GM12878 (cell line): ENCODE measurements around the gene PTPRN2. TPM values are rescaled to one million over a fixed set of nuclear protein-coding genes. Genes with fewer than 3 reads are reported as not detected.
"Not testable (repeated sequence)": the region's sequence is repeated elsewhere in the genome, so short reads cannot be mapped to it uniquely, and the experiment has no call there.

Source experiments
- ATAC-seq: fragments of 200-7000 bp; cut with Tn5 transposase; 3 replicates; pipeline ENCODE4 v1.9.1; 2020; ENCODE audit warnings: mild to moderate bottlenecking, moderate library complexity
- BruUV-seq: library from RNA; stranded (reverse); fragments of 400-500 nt; replicated peaks from 2 replicates; lab custom pipeline; 2021; lab: Mats Ljungman, UMichigan
- CTCF ChIA-PET: fragments of 300-600 bp; sonication (Branson Sonifier 250); formaldehyde crosslinking; extraction: SDS; loops from one replicate; lab custom pipeline; 2021; ENCODE audit warnings: inconsistent platforms; lab: Yijun Ruan, JAX
- POLR2A ChIA-PET: fragments of 350-600 bp; formaldehyde crosslinking; extraction: SDS; loops from one replicate; lab custom pipeline; 2021; ENCODE audit warnings: inconsistent platforms; lab: Charles Lee
- RAD21 ChIA-PET: fragments of 300-600 bp; sonication (Branson Sonifier 250); formaldehyde crosslinking; loops from one replicate; lab custom pipeline; 2023; ENCODE audit warnings: antibody characterized with exemption; ENCODE audit not compliant: unreplicated experiment; lab: Charles Lee
- SMC1A ChIA-PET: fragments of 300-600 bp; sonication (Branson Sonifier 250); formaldehyde crosslinking; loops from one replicate; lab custom pipeline; 2023; ENCODE audit not compliant: unreplicated experiment, uncharacterized antibody; lab: Charles Lee
- DNase-seq: peaks from one replicate; pipeline ENCODE4 v3.0.0-alpha.2; 2011; ENCODE audit warnings: low read depth, low spot score
- FAIRE-seq: peaks from 3 replicates; lab custom pipeline; 2011; peaks lifted over from hg19 to GRCh38; lab: Jason Lieb, UNC
- H2AFZ ChIP-seq: 2 replicates; pipeline ENCODE4 v1.6.0; 2011; ENCODE audit warnings: low read depth, low read length, control low read depth; ENCODE audit not compliant: control insufficient read depth
- H3K27ac ChIP-seq: 2 replicates; pipeline ENCODE4 v1.5.1; 2011; ENCODE audit warnings: control low read depth; ENCODE audit not compliant: control insufficient read depth, insufficient read depth
- H3K27me3 ChIP-seq, 2 experiments: replicated peaks in 1 of 2; 2 replicates each; pipeline versions ENCODE4 v1.6.0 to v1.6.1; 2011; ENCODE audit warnings: low read length in 1 of 2; ENCODE audit not compliant: control insufficient read depth in 2 of 2, insufficient read depth in 2 of 2
- H3K36me3 ChIP-seq, 2 experiments: 2 replicates each; pipeline ENCODE4 v1.5.1; 2011; ENCODE audit warnings: low read length in 1 of 2; ENCODE audit not compliant: control insufficient read depth in 2 of 2, insufficient read depth in 2 of 2
- H3K4me1 ChIP-seq: 2 replicates; pipeline ENCODE4 v1.6.1; 2011; ENCODE audit warnings: mild to moderate bottlenecking, low read length, moderate library complexity, mixed read lengths; ENCODE audit not compliant: control insufficient read depth, insufficient read depth
- H3K4me2 ChIP-seq: 2 replicates; pipeline ENCODE4 v1.6.0; 2011; ENCODE audit warnings: control low read depth; ENCODE audit not compliant: control insufficient read depth, insufficient read depth
- H3K4me3 ChIP-seq: fragments of 200-600 bp; sonication (generic); 2 replicates; pipeline ENCODE4 v1.5.1; 2016
- H3K79me2 ChIP-seq: 2 replicates; pipeline ENCODE4 v1.6.0; 2011; ENCODE audit warnings: low read length; ENCODE audit not compliant: control insufficient read depth, insufficient read depth
- H3K9ac ChIP-seq: 2 replicates; pipeline ENCODE4 v1.8.0; 2011; ENCODE audit warnings: low read length, control low read depth, mixed read lengths; ENCODE audit not compliant: control insufficient read depth, insufficient read depth
- H3K9me3 ChIP-seq: replicated peaks from 3 replicates; pipeline ENCODE4 v1.5.1; 2011; ENCODE audit warnings: mild to moderate bottlenecking, low read length; ENCODE audit not compliant: control insufficient read depth, insufficient read depth
- H4K20me1 ChIP-seq: 2 replicates; pipeline ENCODE4 v1.6.0; 2011; ENCODE audit not compliant: control insufficient read depth, insufficient read depth
- SRF ChIP-seq, 2 experiments: IDR thresholded peaks; 2 replicates each; pipeline ENCODE4 v1.6.1; 2011; ENCODE audit warnings: low read depth in 2 of 2, low read length in 2 of 2, mild to moderate bottlenecking in 1 of 2, moderate library complexity in 1 of 2
- WGBS: methylation state at CpG from one replicate; pipeline ENCODE4 v1.1.6; 2016; ENCODE audit warnings: low lambda C conversion rate; ENCODE audit not compliant: insufficient replicate concordance, insufficient coverage; ENCODE audit errors: missing lambda C conversion rate; 5-methylcytosine and 5-hydroxymethylcytosine counted together
- in situ Hi-C: fragments of 300-500 bp; cut with MboI; formaldehyde crosslinking; loops from 9 replicates; pipeline ENCODE4 v1.14.3; 2018; ENCODE audit warnings: mixed read lengths
- intact Hi-C: fragments of 100-400 bp; cut with micrococcal nuclease; formaldehyde crosslinking; loops from one replicate; pipeline ENCODE4 v1.14.2; 2022; ENCODE audit not compliant: unreplicated experiment
- polyA plus RNA-seq, 11 experiments: library from polyadenylated mRNA; depleted of rRNA in 4 of 11; unstranded in 6 of 11; stranded (reverse) in 5 of 11; fragments of >200 nt; fragmentation: Nextera tagmentation in 4 of 11; fragmentation: Illumina TruSeq in 1 of 11; extraction: Ambion mirVana in 4 of 11; extraction: Trizol in 1 of 11; gene quantifications; 1 replicate in 1 of 11; 2 replicates in 10 of 11; pipeline versions ENCODE4 v1.2.1 to v1.2.3, GENCODE V29; 2011 to 2016; ENCODE audit warnings: inconsistent platforms in 2 of 11, missing spikeins in 2 of 11, low read depth in 1 of 11
- total RNA-seq, 4 experiments: library from RNA; depleted of rRNA in 3 of 4; stranded (reverse); fragments of >200 nt in 3 of 4; fragmentation: Illumina TruSeq in 1 of 4; extraction: Trizol in 1 of 4; gene quantifications; 2 replicates each; pipeline versions ENCODE4 v1.2.1 to v1.2.3, GENCODE V29; 2013 to 2021
- TF ChIP-seq, protein P1 (sequence below): fragments of 450-650 bp; IDR thresholded peaks from 2 replicates; pipeline ENCODE4 v1.6.1; 2017; ENCODE audit warnings: mild to moderate bottlenecking, moderate library complexity

PTPRN2 gene
- total and polyA plus RNA-seq, 10 of the 15 experiments (the other 5 are each of a cell fraction or from before 2014, with no cell fraction given) = 5.4 TPM; not detected in 9

DNA sequence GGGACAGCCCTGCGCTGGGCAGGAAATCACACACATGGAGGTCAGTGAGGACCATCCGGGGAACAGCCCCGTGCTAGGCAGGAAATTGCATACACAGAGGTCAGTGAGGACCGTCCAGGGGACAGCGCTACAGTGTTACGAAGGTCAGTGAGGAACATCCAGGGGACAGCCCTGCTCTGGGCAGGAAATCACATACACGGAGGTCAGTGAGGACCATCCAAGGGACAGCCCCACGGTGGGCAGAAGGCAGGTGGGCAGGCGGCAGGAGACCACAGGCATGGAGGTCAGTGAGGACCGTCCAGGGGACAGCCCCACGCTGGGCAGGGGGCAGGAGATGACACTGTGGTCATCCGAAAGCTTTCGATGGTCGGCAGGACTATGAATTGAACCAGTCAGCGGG is 79.7 kb downstream of the PTPRN2 start:
- ATAC-seq (no peak), FAIRE-seq (no peak), DNase-seq (no peak)
- 65% methylated on average over 14 of the region's 15 CpGs for WGBS
- in situ Hi-C loops = no loop called here
- Histone ChIP-seq H4K20me1 (no peaks in the 10 kb centered on the region), H3K9ac (no peak overlapping the region), H3K4me1 (no peaks in the 10 kb centered on the region), H3K79me2 (no peaks in the 10 kb centered on the region), H3K4me3 (no peak overlapping the region), H3K36me3 (no peaks in the 10 kb centered on the region), H2AFZ (no peak overlapping the region), H3K27ac (no peak overlapping the region), H3K27me3 (no peaks in the 10 kb centered on the region), H3K4me2 (no peak overlapping the region), H3K9me3 (peaks cover 3% of the 10 kb centered on the region)
- intact Hi-C loops = no loop called here
- ChIA-PET RAD21 (no interaction called here), SMC1A (no interaction called here), CTCF (no interaction called here), POLR2A (no interaction called here)
- no TSS peak for BruUV-seq
- TF ChIP-seq, protein P1, sequence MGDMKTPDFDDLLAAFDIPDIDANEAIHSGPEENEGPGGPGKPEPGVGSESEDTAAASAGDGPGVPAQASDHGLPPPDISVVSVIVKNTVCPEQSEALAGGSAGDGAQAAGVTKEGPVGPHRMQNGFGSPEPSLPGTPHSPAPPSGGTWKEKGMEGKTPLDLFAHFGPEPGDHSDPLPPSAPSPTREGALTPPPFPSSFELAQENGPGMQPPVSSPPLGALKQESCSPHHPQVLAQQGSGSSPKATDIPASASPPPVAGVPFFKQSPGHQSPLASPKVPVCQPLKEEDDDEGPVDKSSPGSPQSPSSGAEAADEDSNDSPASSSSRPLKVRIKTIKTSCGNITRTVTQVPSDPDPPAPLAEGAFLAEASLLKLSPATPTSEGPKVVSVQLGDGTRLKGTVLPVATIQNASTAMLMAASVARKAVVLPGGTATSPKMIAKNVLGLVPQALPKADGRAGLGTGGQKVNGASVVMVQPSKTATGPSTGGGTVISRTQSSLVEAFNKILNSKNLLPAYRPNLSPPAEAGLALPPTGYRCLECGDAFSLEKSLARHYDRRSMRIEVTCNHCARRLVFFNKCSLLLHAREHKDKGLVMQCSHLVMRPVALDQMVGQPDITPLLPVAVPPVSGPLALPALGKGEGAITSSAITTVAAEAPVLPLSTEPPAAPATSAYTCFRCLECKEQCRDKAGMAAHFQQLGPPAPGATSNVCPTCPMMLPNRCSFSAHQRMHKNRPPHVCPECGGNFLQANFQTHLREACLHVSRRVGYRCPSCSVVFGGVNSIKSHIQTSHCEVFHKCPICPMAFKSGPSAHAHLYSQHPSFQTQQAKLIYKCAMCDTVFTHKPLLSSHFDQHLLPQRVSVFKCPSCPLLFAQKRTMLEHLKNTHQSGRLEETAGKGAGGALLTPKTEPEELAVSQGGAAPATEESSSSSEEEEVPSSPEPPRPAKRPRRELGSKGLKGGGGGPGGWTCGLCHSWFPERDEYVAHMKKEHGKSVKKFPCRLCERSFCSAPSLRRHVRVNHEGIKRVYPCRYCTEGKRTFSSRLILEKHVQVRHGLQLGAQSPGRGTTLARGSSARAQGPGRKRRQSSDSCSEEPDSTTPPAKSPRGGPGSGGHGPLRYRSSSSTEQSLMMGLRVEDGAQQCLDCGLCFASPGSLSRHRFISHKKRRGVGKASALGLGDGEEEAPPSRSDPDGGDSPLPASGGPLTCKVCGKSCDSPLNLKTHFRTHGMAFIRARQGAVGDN = no peak
- no peak for TF ChIP-seq SRF (IDR thresholded peaks at IDR 0.05; ENCODE audit: low read depth in 2 of 2, low read length in 2 of 2)

DNA sequence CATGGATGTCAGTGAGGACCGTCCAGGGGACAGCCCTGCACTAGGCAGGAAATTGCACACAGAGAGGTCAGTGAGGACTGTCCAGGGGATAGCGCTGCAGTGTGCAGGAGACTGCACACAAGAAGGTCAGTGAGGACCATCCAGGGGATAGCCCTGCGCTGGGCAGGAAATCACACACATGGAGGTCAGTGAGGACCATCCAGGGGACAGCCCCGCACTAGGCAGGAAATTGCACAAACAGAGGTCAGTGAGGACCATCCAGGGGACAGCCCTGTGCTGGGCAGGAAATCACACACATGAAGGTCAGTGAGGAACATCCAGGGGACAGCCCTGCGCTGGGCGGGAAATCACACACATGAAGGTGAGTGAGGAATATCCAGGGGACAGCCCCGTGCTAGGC is 80.4 kb downstream of the PTPRN2 start:
- H3K79me2 ChIP-seq, FAIRE-seq, CTCF ChIA-PET, POLR2A ChIA-PET, H3K27me3 ChIP-seq, intact Hi-C loops, H2AFZ ChIP-seq, SMC1A ChIA-PET, H3K9me3 ChIP-seq, H3K4me2 ChIP-seq, in situ Hi-C loops, ATAC-seq, H4K20me1 ChIP-seq, H3K4me3 ChIP-seq, H3K36me3 ChIP-seq, H3K27ac ChIP-seq, H3K4me1 ChIP-seq, H3K9ac ChIP-seq, RAD21 ChIA-PET, DNase-seq, BruUV-seq: not testable (repeated sequence)
- 66% methylated on average over 7 of the region's 7 CpGs for WGBS
